ENCODE measurements around the gene NMRK1. TPM values are rescaled to one million over a fixed set of nuclear protein-coding genes. Genes with fewer than 3 reads are reported as not detected.

Gene NMRK1
- total and polyA plus RNA-seq, 2 experiments from 2014 or later = 6.2 to 15.8 TPM

DNA sequence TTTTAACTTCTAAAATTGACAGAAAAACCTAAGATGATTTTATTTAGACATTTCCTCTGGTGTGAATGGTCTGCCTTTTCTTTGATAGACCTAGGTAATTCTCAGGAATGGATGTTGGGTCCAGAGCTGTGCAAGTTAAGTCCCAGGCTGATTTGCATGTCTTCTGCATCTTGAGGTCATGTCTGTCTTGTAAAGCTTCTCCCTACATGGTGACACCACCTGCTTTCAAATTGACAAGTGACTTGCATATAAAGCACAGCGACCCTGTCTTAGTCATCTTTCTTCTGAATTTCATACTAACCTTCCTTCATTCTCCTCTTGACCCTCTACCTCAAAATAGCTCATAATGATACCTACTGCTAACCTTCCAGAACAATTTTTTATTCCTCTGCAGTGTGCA, 29.6 kb upstream of the NMRK1 start:
- H3K4me3 Mint-ChIP-seq = no peak overlapping the region
- no peak overlapping the region for H3K27ac Mint-ChIP-seq
- Histone ChIP-seq H4K20me1 (replicated peaks; ENCODE audit: insufficient read depth) (no peaks in the 10 kb centered on the region; the same call in 1 of the 2 replicates), H3K4me2 (no peak overlapping the region), H3K9me2 (ENCODE audit: insufficient read depth) (no peaks in the 10 kb centered on the region), H3K4me3 (no peak overlapping the region), H3K27me3 (ENCODE audit: insufficient read depth) (no peaks in the 10 kb centered on the region), H3F3A (replicated peaks; ENCODE audit: low read depth) (no peaks in the 10 kb centered on the region), H3K79me2 (replicated peaks; ENCODE audit: insufficient read depth) (no peaks in the 10 kb centered on the region; the same call in 1 of the 2 replicates), H3K36me3 (ENCODE audit: insufficient read depth) (no peaks in the 10 kb centered on the region), H3K27ac (ENCODE audit: low read depth) (no peak overlapping the region), H3K4me1 (ENCODE audit: insufficient read depth) (peaks cover 9% of the 10 kb centered on the region), H2AFZ (no peak overlapping the region)
- H3K36me3 Mint-ChIP-seq (ENCODE audit: low read depth) = peaks cover 10% of the 10 kb centered on the region; the same call in 1 of the 3 replicates
- no peak for TF ChIP-seq EZH2phosphoT487 (IDR thresholded peaks at IDR 0.05; ENCODE audit: unreplicated experiment)
- ATAC-seq (no peak), DNase-seq (ENCODE audit: low spot score) (no peak)
- H3K9me3 Mint-ChIP-seq = no peaks in the 10 kb centered on the region
- peaks cover 10% of the 10 kb centered on the region for H3K4me1 Mint-ChIP-seq
- no peaks in the 10 kb centered on the region for H3K27me3 Mint-ChIP-seq (ENCODE audit: insufficient read depth, low read depth, poor library complexity)

DNA sequence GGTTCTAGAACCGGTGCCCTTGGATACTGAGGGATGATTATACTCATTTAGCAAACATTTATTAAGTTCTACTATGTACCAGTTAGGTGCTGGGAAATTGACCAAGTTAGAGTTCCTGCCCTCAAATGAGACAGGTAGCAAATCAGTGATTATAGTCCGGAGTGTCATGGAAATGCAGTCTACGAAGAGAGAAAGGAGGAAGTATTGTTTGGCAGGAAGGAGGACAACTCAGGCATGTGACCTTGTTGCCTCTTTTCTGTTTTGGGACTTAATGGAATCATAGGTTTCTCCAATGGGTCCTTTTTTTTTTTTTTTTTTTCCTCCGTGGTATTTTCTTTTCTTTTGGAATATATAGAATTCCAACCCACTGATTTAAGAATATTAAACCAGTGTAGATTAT, 28.4 kb upstream of the NMRK1 start:
- Histone ChIP-seq H3K4me3 (no peak overlapping the region), H4K20me1 (replicated peaks; ENCODE audit: insufficient read depth) (no peaks in the 10 kb centered on the region; the same call in 1 of the 2 replicates), H3K4me1 (ENCODE audit: insufficient read depth) (no peaks in the 10 kb centered on the region), H2AFZ (no peak overlapping the region), H3K27me3 (ENCODE audit: insufficient read depth) (no peaks in the 10 kb centered on the region), H3F3A (replicated peaks; ENCODE audit: low read depth) (no peaks in the 10 kb centered on the region), H3K4me2 (no peak overlapping the region), H3K27ac (ENCODE audit: low read depth) (no peak overlapping the region), H3K36me3 (ENCODE audit: insufficient read depth) (no peaks in the 10 kb centered on the region), H3K9me2 (ENCODE audit: insufficient read depth) (no peaks in the 10 kb centered on the region), H3K79me2 (replicated peaks; ENCODE audit: insufficient read depth) (no peaks in the 10 kb centered on the region; the same call in 1 of the 2 replicates)
- no peak overlapping the region for H3K27ac Mint-ChIP-seq
- peaks cover 10% of the 10 kb centered on the region; the same call in 1 of the 3 replicates for H3K36me3 Mint-ChIP-seq (ENCODE audit: low read depth)
- peaks cover 2% of the 10 kb centered on the region; the same call in 1 of the 3 replicates for H3K4me1 Mint-ChIP-seq
- no peak for DNase-seq (ENCODE audit: low spot score)
- no peaks in the 10 kb centered on the region for H3K27me3 Mint-ChIP-seq (ENCODE audit: insufficient read depth, low read depth, poor library complexity)
- H3K4me3 Mint-ChIP-seq = no peak overlapping the region
- TF ChIP-seq EZH2phosphoT487 (IDR thresholded peaks at IDR 0.05; ENCODE audit: unreplicated experiment) (no peak), CREB1 (CRISPR knock-in tag; IDR thresholded peaks at IDR 0.05; ENCODE audit: low read depth) (no peak), ZNF331 (CRISPR knock-in tag; IDR thresholded peaks at IDR 0.05; ENCODE audit: low read depth) (no peak)
- ATAC-seq = no peak
- no peaks in the 10 kb centered on the region for H3K9me3 Mint-ChIP-seq

DNA sequence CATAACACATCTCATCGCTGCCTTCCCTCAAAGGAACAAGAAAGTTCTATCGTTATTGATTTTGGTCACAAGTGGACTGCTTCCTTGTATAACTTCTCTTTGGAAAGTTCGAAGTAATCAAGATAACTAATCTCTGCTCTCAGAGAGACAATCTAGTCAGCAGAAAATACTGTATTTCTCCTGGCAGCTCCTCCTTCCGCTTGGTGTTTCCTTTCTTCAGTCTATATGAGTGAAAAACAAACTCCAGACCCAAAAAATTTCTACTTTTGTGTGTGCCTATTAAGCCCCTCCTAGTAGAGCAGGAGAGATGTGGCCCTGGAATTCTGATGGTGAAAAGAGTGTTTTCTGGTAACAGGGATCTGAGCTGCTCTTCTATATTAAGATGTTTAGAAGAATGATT, 24.8 kb upstream of the NMRK1 start:
- TF ChIP-seq CREB1 (CRISPR knock-in tag; IDR thresholded peaks at IDR 0.05; ENCODE audit: low read depth) (no peak), JUNB (IDR thresholded peaks at IDR 0.05; ENCODE audit: unreplicated experiment) (no peak), NANOG (IDR thresholded peaks at IDR 0.05; ENCODE audit: borderline replicate concordance) (no peak)
- TF ChIP-seq, protein P1, sequence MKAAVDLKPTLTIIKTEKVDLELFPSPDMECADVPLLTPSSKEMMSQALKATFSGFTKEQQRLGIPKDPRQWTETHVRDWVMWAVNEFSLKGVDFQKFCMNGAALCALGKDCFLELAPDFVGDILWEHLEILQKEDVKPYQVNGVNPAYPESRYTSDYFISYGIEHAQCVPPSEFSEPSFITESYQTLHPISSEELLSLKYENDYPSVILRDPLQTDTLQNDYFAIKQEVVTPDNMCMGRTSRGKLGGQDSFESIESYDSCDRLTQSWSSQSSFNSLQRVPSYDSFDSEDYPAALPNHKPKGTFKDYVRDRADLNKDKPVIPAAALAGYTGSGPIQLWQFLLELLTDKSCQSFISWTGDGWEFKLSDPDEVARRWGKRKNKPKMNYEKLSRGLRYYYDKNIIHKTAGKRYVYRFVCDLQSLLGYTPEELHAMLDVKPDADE (IDR thresholded peaks at IDR 0.05) = no peak
- H3K79me2 ChIP-seq (replicated peaks; ENCODE audit: insufficient read depth) = no peaks in the 10 kb centered on the region; the same call in 1 of the 2 replicates
- Mint-ChIP-seq H3K36me3 (ENCODE audit: low read depth) (no peaks in the 10 kb centered on the region; the same call in 2 of the 3 replicates), H3K4me1 (peaks cover 2% of the 10 kb centered on the region; the same call in 1 of the 3 replicates), H3K27me3 (ENCODE audit: insufficient read depth, low read depth, poor library complexity) (no peaks in the 10 kb centered on the region), H3K9me3 (no peaks in the 10 kb centered on the region), H3K4me3 (no peak overlapping the region), H3K27ac (no peak overlapping the region)
- no peaks in the 10 kb centered on the region; the same call in 1 of the 2 replicates for H4K20me1 ChIP-seq (replicated peaks; ENCODE audit: insufficient read depth)
- no peak overlapping the region for H2AFZ ChIP-seq
- no peaks in the 10 kb centered on the region for H3K36me3 ChIP-seq (ENCODE audit: insufficient read depth)
- H3K4me2 ChIP-seq = no peak overlapping the region
- no peaks in the 10 kb centered on the region for H3F3A ChIP-seq (replicated peaks; ENCODE audit: low read depth)
- H3K9me2 ChIP-seq (ENCODE audit: insufficient read depth) = no peaks in the 10 kb centered on the region
- DNase-seq (ENCODE audit: low spot score) (no peak), ATAC-seq (no peak)
- H3K27ac ChIP-seq (ENCODE audit: low read depth) = no peak overlapping the region; the same call in 1 of the 2 replicates
- no peak overlapping the region for H3K4me3 ChIP-seq
- H3K27me3 ChIP-seq (ENCODE audit: insufficient read depth) = no peaks in the 10 kb centered on the region
- H3K4me1 ChIP-seq (ENCODE audit: insufficient read depth) = no peaks in the 10 kb centered on the region
